HEK293T (cell line): ENCODE data around the gene MRPL17.

Experiments
- CTCF ChIA-PET: fragments of 350-600 bp; formaldehyde crosslinking; extraction: SDS; loops from one replicate; lab custom pipeline; 2021; ENCODE audit warnings: antibody characterized with exemption, inconsistent platforms; lab: Yijun Ruan, JAX
- POLR2A ChIA-PET: fragments of 350-600 bp; formaldehyde crosslinking; extraction: SDS; loops from one replicate; lab custom pipeline; 2020; ENCODE audit warnings: antibody characterized with exemption, inconsistent platforms; lab: Yijun Ruan, JAX
- DNase-seq: peaks from one replicate; pipeline ENCODE4 v3.0.0; 2012; ENCODE audit warnings: mixed read lengths; ENCODE audit errors: extremely low spot score
- ARNT ChIP-seq: fragments of 450-650 bp; IDR thresholded peaks from 2 replicates; pipeline ENCODE4 v1.6.1; 2017; ENCODE audit warnings: mild to moderate bottlenecking
- BHLHE40 ChIP-seq: fragments of 450-650 bp; IDR thresholded peaks from 2 replicates; pipeline ENCODE4 v1.6.1; 2016; ENCODE audit warnings: mild to moderate bottlenecking, moderate library complexity, borderline replicate concordance
- CTBP1 ChIP-seq: fragments of 450-650 bp; IDR thresholded peaks from 2 replicates; pipeline ENCODE4 v1.6.1; 2016; ENCODE audit warnings: borderline replicate concordance
- ELF4 ChIP-seq: fragments of 450-650 bp; IDR thresholded peaks from 2 replicates; pipeline ENCODE4 v1.6.1; 2017; ENCODE audit warnings: antibody characterized with exemption
- FOXA1 ChIP-seq: fragments of 450-650 bp; IDR thresholded peaks from 2 replicates; pipeline ENCODE4 v1.6.1; 2016; ENCODE audit warnings: mild to moderate bottlenecking
- FOXK2 ChIP-seq: fragments of 450-650 bp; IDR thresholded peaks from 2 replicates; pipeline ENCODE4 v1.6.1; 2016; ENCODE audit warnings: mild to moderate bottlenecking
- FOXM1 ChIP-seq: fragments of 450-650 bp; IDR thresholded peaks from 2 replicates; pipeline ENCODE4 v1.6.1; 2017; ENCODE audit warnings: mild to moderate bottlenecking, borderline replicate concordance
- HDGF ChIP-seq: fragments of 450-650 bp; IDR thresholded peaks from 2 replicates; pipeline ENCODE4 v1.6.1; 2017; ENCODE audit warnings: antibody characterized with exemption, borderline replicate concordance
- L3MBTL2 ChIP-seq: fragments of 450-650 bp; conservative IDR thresholded peaks from 2 replicates; pipeline ENCODE4 v1.6.1; 2016; ENCODE audit warnings: mild to moderate bottlenecking
- LEF1 ChIP-seq: fragments of 450-650 bp; IDR thresholded peaks from 2 replicates; pipeline ENCODE4 v1.6.1; 2017; ENCODE audit warnings: mild to moderate bottlenecking, borderline replicate concordance
- NFRKB ChIP-seq: fragments of 450-650 bp; IDR thresholded peaks from 2 replicates; pipeline ENCODE4 v1.6.1; 2016; ENCODE audit warnings: mild to moderate bottlenecking, moderate library complexity
- PKNOX1 ChIP-seq: fragments of 450-650 bp; IDR thresholded peaks from 2 replicates; pipeline ENCODE4 v1.6.1; 2016
- SP1 ChIP-seq: fragments of 450-650 bp; IDR thresholded peaks from 2 replicates; pipeline ENCODE4 v1.6.1; 2017
- SUZ12 ChIP-seq: fragments of 450-650 bp; IDR thresholded peaks from 2 replicates; pipeline ENCODE4 v1.6.1; 2016; ENCODE audit warnings: mild to moderate bottlenecking
- TARDBP ChIP-seq: fragments of 450-650 bp; IDR thresholded peaks from 2 replicates; pipeline ENCODE4 v1.6.1; 2016
- ZNF384 ChIP-seq: fragments of 450-650 bp; IDR thresholded peaks from 2 replicates; pipeline ENCODE4 v1.6.1; 2016

The MRPL17 gene

GRCh38 chr11:6650980-6651379, 32.2 kb downstream of the MRPL17 start:
- ChIA-PET POLR2A (no interaction called here), CTCF (no interaction called here)
- DNase-seq, result no peak
- TF ChIP-seq BHLHE40 (no peak), PKNOX1 (no peak), FOXM1 (no peak), ELF4 (no peak), SP1 (no peak), L3MBTL2 (no peak), SUZ12 (no peak), NFRKB (no peak)

DNA sequence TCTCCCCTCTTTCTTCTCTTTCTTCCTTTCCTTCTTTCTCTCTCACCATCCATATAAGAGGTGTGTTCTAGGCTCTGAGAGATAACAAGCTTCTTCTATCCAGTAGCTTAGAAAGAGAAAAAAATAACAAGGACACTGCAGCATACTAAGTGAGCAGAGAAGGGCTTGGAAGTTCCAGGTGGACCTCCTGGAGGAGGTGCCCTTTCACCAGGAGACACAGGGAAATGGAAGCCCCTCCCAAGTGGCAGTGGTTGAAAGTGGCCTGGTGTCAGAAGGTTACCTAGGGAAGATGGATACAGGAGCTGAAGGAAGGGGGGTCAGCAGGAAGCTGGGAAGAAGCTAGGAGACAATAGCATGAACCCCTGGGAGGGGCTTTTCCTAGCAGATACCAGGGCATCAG, 33.0 kb downstream of the MRPL17 start:
- ChIA-PET POLR2A (interaction anchor here (1.4 kb wide), 2 partner anchors 33 to 38 kb away, joined by 4 to 10 read pairs; partner anchors contain the start of genes MRPL17 and TAF10), CTCF (no interaction called here)
- TF ChIP-seq SP1 (no peak), FOXK2 (no peak), ELF4 (no peak), TARDBP (no peak), ARNT (no peak), ZNF384 (no peak), BHLHE40 (no peak)
- no peak for DNase-seq

GRCh38 chr11:6648501-6648900, 34.6 kb downstream of the MRPL17 start:
- TF ChIP-seq LEF1, result no peak
- no peak for DNase-seq
- POLR2A ChIA-PET, result no interaction called here
- CTCF ChIA-PET, result no interaction called here

- DNase-seq, result no peak
- ChIA-PET CTCF (no interaction called here), POLR2A (no interaction called here)
- TF ChIP-seq LEF1 (no peak), HDGF (no peak), NFRKB (no peak), FOXA1 (no peak), TARDBP (no peak)
Measured at GRCh38 chr11:6647836-6648235, 35.3 kb downstream of the MRPL17 start.

DNA sequence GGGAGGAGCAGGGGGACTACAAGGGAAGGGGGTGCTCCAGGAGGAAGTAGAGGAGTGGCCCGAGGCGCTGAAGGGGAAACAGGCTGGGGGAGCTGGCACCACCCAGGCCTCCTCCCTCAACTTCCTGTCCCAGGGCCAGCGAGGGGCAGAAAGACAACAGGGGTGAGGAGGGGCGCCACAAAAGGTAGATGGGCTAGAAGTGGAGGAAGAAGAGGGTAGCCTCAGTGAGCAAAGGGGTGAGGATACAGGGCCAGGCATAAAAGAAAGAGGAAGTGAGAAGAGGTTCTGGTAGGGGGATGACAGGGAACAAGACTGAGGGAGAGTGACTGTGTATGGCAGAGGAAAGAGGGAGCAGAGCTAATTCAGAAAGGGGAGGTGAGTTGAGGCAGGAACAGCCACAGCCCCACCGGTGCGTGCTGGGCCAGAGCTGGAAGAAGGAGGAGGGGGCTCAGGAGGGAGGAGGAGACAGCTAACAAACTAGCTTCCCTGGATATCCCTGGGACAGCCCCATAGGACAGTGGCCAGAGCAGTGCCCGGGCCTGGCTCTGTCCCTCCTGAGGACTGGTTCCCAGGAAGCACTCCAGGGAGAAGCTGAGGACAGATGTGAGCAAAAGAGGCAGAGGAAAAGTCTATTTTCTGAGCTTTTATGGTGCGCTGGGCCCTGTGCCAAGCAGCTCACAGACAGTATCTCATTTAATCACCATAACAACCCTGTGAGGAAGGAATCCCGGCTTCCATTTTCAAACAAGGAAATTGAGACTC, 36.0 kb downstream of the MRPL17 start:
- TF ChIP-seq SUZ12 (no peak), L3MBTL2 (no peak), FOXK2 (no peak), NFRKB (no peak), SP1 (no peak), ZNF384 (no peak), FOXA1 (no peak), BHLHE40 (no peak), LEF1 (no peak)
- DNase-seq, result no peak
- ChIA-PET POLR2A (interaction anchor here (0.7 to 0.9 kb wide), 2 partner anchors 9 to 12 kb away, joined by 3 read pairs; no protein-coding TSS in a partner anchor), CTCF (interaction anchor here (0.8 kb wide), 1 partner anchor 36 kb away, joined by 3 read pairs; the partner anchor contains the start of gene MRPL17)

- ChIA-PET CTCF (interaction anchor here (0.8 kb wide), 1 partner anchor 37 kb away, joined by 3 read pairs; the partner anchor contains the start of gene MRPL17), POLR2A (interaction anchor here (0.7 to 0.9 kb wide), 2 partner anchors 9 to 11 kb away, joined by 3 read pairs; no protein-coding TSS in a partner anchor)
- DNase-seq, result no peak
- TF ChIP-seq ELF4, result no peak
- TF ChIP-seq SUZ12, result no peak
- TF ChIP-seq CTBP1, result no peak
- no peak for TF ChIP-seq L3MBTL2
- TF ChIP-seq SP1, result no peak
- TF ChIP-seq PKNOX1, result no peak
- no peak for TF ChIP-seq FOXA1
- TF ChIP-seq HDGF, result no peak
- TF ChIP-seq ZNF384, result no peak
- TF ChIP-seq TARDBP, result no peak
- TF ChIP-seq FOXM1, result no peak
- no peak for TF ChIP-seq NFRKB
- no peak for TF ChIP-seq ARNT
- no peak for TF ChIP-seq BHLHE40
- no peak for TF ChIP-seq LEF1
Measured at GRCh38 chr11:6646576-6646917, 36.6 kb downstream of the MRPL17 start.

GRCh38 chr11:6646071-6646470, 37.1 kb downstream of the MRPL17 start:
- ChIA-PET CTCF (no interaction called here), POLR2A (interaction anchor here (0.7 kb wide), 1 partner anchor 11 kb away, joined by 3 read pairs; no protein-coding TSS in a partner anchor)
- DNase-seq, result no peak
- no peak for TF ChIP-seq L3MBTL2
- TF ChIP-seq FOXK2, result no peak
- TF ChIP-seq SP1, result no peak
- no peak for TF ChIP-seq CTBP1
- TF ChIP-seq FOXM1, result no peak
- no peak for TF ChIP-seq ZNF384
- TF ChIP-seq PKNOX1, result no peak
- no peak for TF ChIP-seq ARNT
- TF ChIP-seq NFRKB, result no peak
